Right atrium auricular region (tissue), 2 donors: ENCODE measurements around the gene SEC22C. TPM values are rescaled to one million over a fixed set of nuclear protein-coding genes. Genes with fewer than 3 reads are reported as not detected.
A peak's percentile ranks its signal among the peaks of the same experiment; 100 is the strongest.

Experiments used
- DNase-seq: peaks from one replicate; pipeline ENCODE4 v3.0.0-alpha.2; 2019; ENCODE audit warnings: low spot score
- H3K27ac ChIP-seq, 2 donors: fragments of 200-600 bp; sonication (generic); 1 replicate in 1 of 2; 2 replicates in 1 of 2; pipeline ENCODE4 v1.5.1; 2016 to 2019
- H3K27me3 ChIP-seq, 2 donors: fragments of 200-600 bp; sonication (generic); one replicate each; pipeline versions ENCODE4 v1.5.1 to v1.6.0; 2017 to 2019
- H3K36me3 ChIP-seq: fragments of 200-600 bp; sonication (generic); one replicate; pipeline ENCODE4 v1.5.1; 2016
- H3K4me1 ChIP-seq, 2 donors: fragments of 200-600 bp; sonication (generic); one replicate each; pipeline versions ENCODE4 v1.5.1 to v1.6.0; 2017 to 2019
- H3K4me3 ChIP-seq, 2 donors: fragments of 200-600 bp; sonication (generic); 1 replicate in 1 of 2; 2 replicates in 1 of 2; pipeline ENCODE4 v1.5.1; 2017 to 2019; ENCODE audit warnings: mild to moderate bottlenecking in 1 of 2, moderate library complexity in 1 of 2
- H3K9me3 ChIP-seq, 2 donors: fragments of 200-600 bp; sonication (generic); one replicate each; pipeline ENCODE4 v1.5.1; 2019
- total RNA-seq, 2 donors: library from RNA; depleted of rRNA; stranded (reverse); fragments of >200 nt; gene quantifications; one replicate each; pipeline ENCODE4 v1.1.0, GENCODE V29; 2016
- TF ChIP-seq, protein P1 (sequence below), 2 donors: fragments of 200-600 bp; sonication (generic); IDR thresholded peaks; one replicate each; pipeline ENCODE4 v1.5.1; 2019; ENCODE audit warnings: antibody characterized with exemption in 2 of 2

The SEC22C gene
- total RNA-seq, 2 donors from 2014 or later: 32.3 to 36.2 TPM

DNA sequence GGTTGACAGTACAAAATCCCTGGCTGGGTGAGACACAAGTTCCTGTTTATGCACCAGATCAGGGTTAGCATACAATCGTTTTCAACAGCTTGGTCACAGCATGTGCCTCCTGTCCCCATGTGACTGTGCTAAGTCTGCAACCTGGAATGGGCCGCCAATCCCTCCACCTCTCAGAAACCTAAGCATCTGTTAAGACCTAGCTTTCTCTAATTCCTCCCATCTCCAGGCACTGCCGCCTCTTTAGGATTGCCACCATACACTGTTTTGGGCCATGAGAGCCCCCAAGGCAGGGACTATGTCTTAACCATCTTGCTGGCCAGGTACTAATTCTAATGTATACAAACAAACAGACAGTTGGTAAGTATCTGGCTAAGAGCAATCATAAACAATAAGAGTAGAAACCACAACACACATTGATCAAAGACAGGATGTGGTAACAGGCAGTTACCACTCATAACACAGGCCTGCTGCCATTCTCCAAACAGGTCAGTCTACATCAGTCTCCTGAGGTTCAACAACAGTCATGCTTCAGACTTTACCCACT is 25.6 kb downstream of the SEC22C start:
- Histone ChIP-seq H3K36me3 (peaks cover 74% of the 10 kb centered on the region), H3K27ac (no peak overlapping the region), H3K27me3 (no peaks in the 10 kb centered on the region), H3K4me3 (no peak overlapping the region), H3K4me1 (no peaks in the 10 kb centered on the region), H3K9me3 (no peaks in the 10 kb centered on the region)
- no peak for DNase-seq
- TF ChIP-seq, protein P1, sequence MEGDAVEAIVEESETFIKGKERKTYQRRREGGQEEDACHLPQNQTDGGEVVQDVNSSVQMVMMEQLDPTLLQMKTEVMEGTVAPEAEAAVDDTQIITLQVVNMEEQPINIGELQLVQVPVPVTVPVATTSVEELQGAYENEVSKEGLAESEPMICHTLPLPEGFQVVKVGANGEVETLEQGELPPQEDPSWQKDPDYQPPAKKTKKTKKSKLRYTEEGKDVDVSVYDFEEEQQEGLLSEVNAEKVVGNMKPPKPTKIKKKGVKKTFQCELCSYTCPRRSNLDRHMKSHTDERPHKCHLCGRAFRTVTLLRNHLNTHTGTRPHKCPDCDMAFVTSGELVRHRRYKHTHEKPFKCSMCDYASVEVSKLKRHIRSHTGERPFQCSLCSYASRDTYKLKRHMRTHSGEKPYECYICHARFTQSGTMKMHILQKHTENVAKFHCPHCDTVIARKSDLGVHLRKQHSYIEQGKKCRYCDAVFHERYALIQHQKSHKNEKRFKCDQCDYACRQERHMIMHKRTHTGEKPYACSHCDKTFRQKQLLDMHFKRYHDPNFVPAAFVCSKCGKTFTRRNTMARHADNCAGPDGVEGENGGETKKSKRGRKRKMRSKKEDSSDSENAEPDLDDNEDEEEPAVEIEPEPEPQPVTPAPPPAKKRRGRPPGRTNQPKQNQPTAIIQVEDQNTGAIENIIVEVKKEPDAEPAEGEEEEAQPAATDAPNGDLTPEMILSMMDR (IDR thresholded peaks at IDR 0.05): no peak

DNA sequence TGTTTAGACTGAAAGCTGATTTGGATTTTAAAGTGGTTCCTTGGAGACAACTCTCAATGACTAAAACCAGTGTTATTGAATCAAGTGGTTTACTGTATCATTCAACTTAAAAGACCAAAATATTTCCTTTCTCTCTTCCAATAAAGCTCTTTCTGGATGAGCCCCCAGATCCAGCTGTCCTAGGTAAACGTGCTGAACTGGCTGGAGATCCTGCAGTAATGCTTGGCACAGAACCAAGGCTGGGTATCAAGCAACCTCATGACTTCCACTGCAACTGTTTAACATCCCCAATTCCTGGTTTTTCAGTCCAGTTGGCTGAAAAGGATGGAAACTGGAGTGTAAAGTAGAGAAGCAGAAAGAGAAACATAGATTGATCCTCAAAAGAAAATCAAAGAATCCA is 28.9 kb downstream of the SEC22C start:
- no peak overlapping the region for H3K27ac ChIP-seq
- no peak for DNase-seq
- H3K4me3 ChIP-seq: no peak overlapping the region
- TF ChIP-seq, protein P1 (IDR thresholded peaks at IDR 0.05): no peak
- no peaks in the 10 kb centered on the region for H3K9me3 ChIP-seq
- peaks cover 63% of the 10 kb centered on the region for H3K36me3 ChIP-seq
- H3K4me1 ChIP-seq: peaks cover 0 to under 1% of the 10 kb centered on the region in 2 donors
- no peaks in the 10 kb centered on the region for H3K27me3 ChIP-seq

DNA sequence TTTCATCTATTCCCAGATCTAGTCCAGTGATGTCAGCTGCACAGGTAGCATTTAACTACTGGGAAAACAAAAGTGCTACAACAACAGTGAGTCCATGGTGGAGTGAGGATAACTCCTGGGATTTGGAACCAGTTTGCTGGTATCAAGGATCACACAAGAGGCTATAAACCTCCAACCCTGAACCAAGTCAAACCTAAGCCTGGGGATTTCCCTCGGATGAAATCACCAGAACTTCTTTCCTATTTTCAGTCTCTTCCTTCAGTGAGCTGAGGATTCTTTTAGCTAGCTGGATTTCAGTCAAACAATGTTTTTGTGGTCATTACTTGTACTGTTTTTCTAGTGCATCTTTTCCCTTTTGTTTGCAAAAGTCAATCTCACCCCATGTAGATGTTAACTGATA is 31.5 kb downstream of the SEC22C start:
- peaks cover 0 to 13% of the 10 kb centered on the region in 2 donors for H3K4me1 ChIP-seq
- DNase-seq: no peak
- H3K4me3 ChIP-seq: no peak overlapping the region
- H3K36me3 ChIP-seq: peaks cover 38% of the 10 kb centered on the region
- no peaks in the 10 kb centered on the region for H3K9me3 ChIP-seq
- TF ChIP-seq, protein P1 (IDR thresholded peaks at IDR 0.05): no peak
- no peaks in the 10 kb centered on the region for H3K27me3 ChIP-seq
- no peak overlapping the region for H3K27ac ChIP-seq

DNA sequence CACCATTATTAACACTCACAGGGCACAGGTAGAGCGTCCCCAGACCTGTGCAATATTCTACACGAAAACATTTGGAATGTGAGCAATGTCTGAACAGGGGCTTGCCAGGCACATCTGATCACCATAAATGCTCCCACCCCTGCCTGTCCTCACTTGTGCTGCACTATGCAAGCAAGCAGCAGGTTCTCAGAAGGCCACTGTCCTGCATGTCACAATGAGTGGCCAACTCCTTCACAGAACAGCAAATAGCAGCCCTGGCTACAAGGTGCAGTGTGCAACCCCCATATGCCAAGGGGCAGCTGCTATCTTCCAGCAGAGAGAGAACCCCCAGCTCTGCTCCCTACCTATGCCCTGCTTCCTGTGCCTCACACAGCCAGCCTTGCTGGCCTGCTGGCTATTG is 32.6 kb downstream of the SEC22C start:
- H3K9me3 ChIP-seq: no peaks in the 10 kb centered on the region
- TF ChIP-seq, protein P1 (IDR thresholded peaks at IDR 0.05): no peak
- H3K4me1 ChIP-seq: peaks cover 0 to 25% of the 10 kb centered on the region in 2 donors
- no peak for DNase-seq
- H3K27me3 ChIP-seq: no peaks in the 10 kb centered on the region
- peaks cover 26% of the 10 kb centered on the region for H3K36me3 ChIP-seq
- H3K27ac ChIP-seq: no peak overlapping the region
- H3K4me3 ChIP-seq: no peak overlapping the region

DNA sequence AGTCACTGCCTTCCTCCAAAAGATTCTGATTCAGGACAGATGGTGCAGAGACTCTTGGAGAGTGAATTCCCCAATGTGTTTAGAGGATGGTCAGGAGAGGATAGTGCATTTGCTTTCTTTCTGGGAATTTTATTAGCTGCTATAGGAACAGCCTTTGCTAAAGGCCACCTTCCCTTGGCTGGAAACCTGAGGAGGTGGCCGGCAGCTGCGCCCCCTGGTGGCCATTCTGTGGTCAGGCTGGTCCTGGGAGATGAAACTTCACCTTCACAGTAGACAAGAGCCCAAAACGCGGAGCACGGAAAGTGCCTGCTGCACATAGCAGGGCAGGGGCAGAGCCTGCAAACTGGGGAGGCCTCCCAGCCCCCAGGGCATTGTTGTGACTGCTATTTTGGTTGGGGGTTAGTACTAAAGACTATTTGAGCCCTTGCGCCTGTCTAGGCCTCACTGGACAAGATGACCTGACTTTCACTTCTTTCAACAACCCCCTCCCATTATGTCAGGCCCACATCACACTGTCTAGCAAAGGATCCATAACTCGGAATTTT is 34.3 kb downstream of the SEC22C start:
- Histone ChIP-seq H3K9me3 (no peaks in the 10 kb centered on the region), H3K27me3 (no peaks in the 10 kb centered on the region), H3K4me3 (no peak overlapping the region), H3K4me1 (peaks cover 0 to 29% of the 10 kb centered on the region in 2 donors), H3K27ac (no peak overlapping the region), H3K36me3 (peaks cover 10% of the 10 kb centered on the region)
- DNase-seq: peak; percentile 78
- TF ChIP-seq, protein P1 (IDR thresholded peaks at IDR 0.05): peak; percentile 95 to 96
